H9 (cell line): ENCODE measurements around the gene DUT. TPM values are rescaled to one million over a fixed set of nuclear protein-coding genes. Genes with fewer than 3 reads are reported as not detected.

Experiments
- DNase-seq: peaks from one replicate; pipeline ENCODE4 v3.0.0-alpha.2; 2017
- H2AFZ ChIP-seq: one replicate; pipeline ENCODE4 v1.6.1; 2013; ENCODE audit warnings: mild to moderate bottlenecking, low read length, control low read depth, moderate library complexity
- H2AK5ac ChIP-seq: 2 replicates; pipeline ENCODE4 v1.6.1; 2013; ENCODE audit warnings: low read length, control low read depth, mixed read lengths; ENCODE audit not compliant: insufficient read length
- H2BK120ac ChIP-seq: one replicate; pipeline ENCODE4 v1.6.1; 2013; ENCODE audit warnings: low read depth, mild to moderate bottlenecking, low read length, control low read depth, inconsistent platforms; ENCODE audit not compliant: poor library complexity, severe bottlenecking
- H2BK12ac ChIP-seq: 2 replicates; pipeline ENCODE4 v1.6.1; 2013; ENCODE audit warnings: low read length, control low read depth, mixed read lengths, low read depth; ENCODE audit not compliant: insufficient read length
- H2BK15ac ChIP-seq: 2 replicates; pipeline ENCODE4 v1.6.1; 2013; ENCODE audit warnings: low read depth, low read length, control low read depth
- H2BK20ac ChIP-seq: one replicate; pipeline ENCODE4 v1.6.1; 2013; ENCODE audit warnings: low read depth, mild to moderate bottlenecking, low read length, control low read depth, inconsistent platforms; ENCODE audit not compliant: poor library complexity, severe bottlenecking
- H2BK5ac ChIP-seq: 2 replicates; pipeline ENCODE4 v1.6.1; 2013; ENCODE audit warnings: low read length, control low read depth, mixed read lengths; ENCODE audit not compliant: insufficient read length
- H3K14ac ChIP-seq: 2 replicates; pipeline ENCODE4 v1.6.1; 2013; ENCODE audit warnings: low read length, control low read depth; ENCODE audit not compliant: insufficient read depth
- H3K18ac ChIP-seq: 2 replicates; pipeline ENCODE4 v1.6.1; 2013; ENCODE audit warnings: low read depth, mild to moderate bottlenecking, mixed read lengths, low read length, control low read depth; ENCODE audit not compliant: insufficient read length
- H3K23ac ChIP-seq: 2 replicates; pipeline ENCODE4 v1.6.1; 2013; ENCODE audit warnings: low read length, control low read depth, mixed read lengths, low read depth; ENCODE audit not compliant: insufficient read length
- H3K23me2 ChIP-seq: 2 replicates; pipeline ENCODE4 v1.6.1; 2013; ENCODE audit warnings: low read depth, mild to moderate bottlenecking, mixed read lengths, low read length, control low read depth; ENCODE audit not compliant: insufficient read length, poor library complexity, severe bottlenecking
- H3K27ac ChIP-seq: 2 replicates; pipeline ENCODE4 v1.5.1; 2013; ENCODE audit warnings: low read length, control low read depth, mixed read lengths, low read depth; ENCODE audit not compliant: insufficient read length
- H3K27me3 ChIP-seq: 2 replicates; pipeline ENCODE4 v1.6.1; 2013; ENCODE audit warnings: low read length, control low read depth, inconsistent platforms; ENCODE audit not compliant: insufficient read depth
- H3K4ac ChIP-seq: 2 replicates; pipeline ENCODE4 v1.6.1; 2013; ENCODE audit warnings: low read depth, mild to moderate bottlenecking, control low read depth, inconsistent platforms, low read length, moderate library complexity
- H3K4me1 ChIP-seq: 2 replicates; pipeline ENCODE4 v1.6.1; 2013; ENCODE audit warnings: low read length, control low read depth, inconsistent platforms; ENCODE audit not compliant: insufficient read depth
- H3K4me2 ChIP-seq: 2 replicates; pipeline ENCODE4 v1.6.1; 2013; ENCODE audit warnings: low read length, control low read depth, mixed read lengths; ENCODE audit not compliant: insufficient read length, insufficient read depth
- H3K56ac ChIP-seq: 2 replicates; pipeline ENCODE4 v1.6.1; 2013; ENCODE audit warnings: low read depth, mild to moderate bottlenecking, mixed read lengths, low read length, control low read depth; ENCODE audit not compliant: insufficient read length
- H3K79me1 ChIP-seq: 2 replicates; pipeline ENCODE4 v1.6.1; 2013; ENCODE audit warnings: low read depth, mild to moderate bottlenecking, moderate library complexity, low read length, control low read depth, inconsistent platforms; ENCODE audit not compliant: insufficient read depth, poor library complexity, severe bottlenecking
- H3K79me2 ChIP-seq: 2 replicates; pipeline ENCODE4 v1.6.1; 2013; ENCODE audit warnings: low read length, control low read depth, inconsistent platforms; ENCODE audit not compliant: insufficient read depth
- H3K9ac ChIP-seq: 2 replicates; pipeline ENCODE4 v1.6.1; 2013; ENCODE audit warnings: low read length, control low read depth, mixed read lengths; ENCODE audit not compliant: insufficient read length; ENCODE audit errors: extremely low read depth
- H3K9me3 ChIP-seq: one replicate; pipeline ENCODE4 v1.6.1; 2013; ENCODE audit warnings: low read depth, low read length, inconsistent platforms; ENCODE audit not compliant: control insufficient read depth
- H3T11ph ChIP-seq: one replicate; pipeline ENCODE4 v1.6.1; 2013; ENCODE audit warnings: mild to moderate bottlenecking, low read length, control low read depth, inconsistent platforms
- H4K20me1 ChIP-seq: one replicate; pipeline ENCODE4 v1.6.1; 2013; ENCODE audit not compliant: control insufficient read depth, insufficient read length, insufficient read depth
- H4K5ac ChIP-seq: 2 replicates; pipeline ENCODE4 v1.6.1; 2013; ENCODE audit warnings: low read depth, mild to moderate bottlenecking, mixed read lengths, low read length, control low read depth; ENCODE audit not compliant: insufficient read length
- H4K8ac ChIP-seq: replicated peaks from 2 replicates; pipeline ENCODE4 v1.6.1; 2013; ENCODE audit warnings: low read length, control low read depth, mixed read lengths, low read depth; ENCODE audit not compliant: insufficient read length
- H4K91ac ChIP-seq: 2 replicates; pipeline ENCODE4 v1.6.1; 2013; ENCODE audit warnings: low read depth, mild to moderate bottlenecking, moderate library complexity, mixed read lengths, low read length, control low read depth; ENCODE audit not compliant: insufficient read length
- H3K27ac Mint-ChIP-seq, 3 experiments: 2 replicates in 2 of 3; 3 replicates in 1 of 3; pipeline ENCODE4 v1.8.0; 2020 to 2021; ENCODE audit warnings: mixed read lengths in 3 of 3, mild to moderate bottlenecking in 1 of 3, moderate library complexity in 1 of 3
- H3K27me3 Mint-ChIP-seq: 2 replicates; pipeline ENCODE4 v1.8.0; 2021; ENCODE audit warnings: low read depth, mild to moderate bottlenecking, moderate library complexity, mixed read lengths
- H3K36me3 Mint-ChIP-seq, 3 experiments: 2 replicates in 2 of 3; 3 replicates in 1 of 3; pipeline ENCODE4 v1.8.0; 2020 to 2021; ENCODE audit warnings: low read depth in 3 of 3, mixed read lengths in 3 of 3; ENCODE audit not compliant: insufficient read depth in 1 of 3
- H3K4me1 Mint-ChIP-seq, 2 experiments: 2 replicates each; pipeline ENCODE4 v1.8.0; 2020; ENCODE audit warnings: mixed read lengths in 2 of 2
- H3K4me3 Mint-ChIP-seq, 2 experiments: 2 replicates in 1 of 2; 3 replicates in 1 of 2; pipeline ENCODE4 v1.8.0; 2020 to 2021; ENCODE audit warnings: mild to moderate bottlenecking in 2 of 2, mixed read lengths in 2 of 2, moderate library complexity in 1 of 2
- H3K9me3 Mint-ChIP-seq, 2 experiments: 2 replicates in 1 of 2; 3 replicates in 1 of 2; pipeline ENCODE4 v1.8.0; 2020; ENCODE audit warnings: mild to moderate bottlenecking in 2 of 2, mixed read lengths in 2 of 2, moderate library complexity in 1 of 2
- CTCF ChIP-seq: fragments of 200-600 bp; sonication (generic); conservative IDR thresholded peaks from 3 replicates; pipeline ENCODE4 v1.8.0; 2021; ENCODE audit warnings: antibody characterized with exemption, mild to moderate bottlenecking
- WGBS: extraction: QIAGEN DNeasy Blood & Tissue Kit; methylation state at CpG from one replicate; pipeline ENCODE4 v1.1.7; 2013; ENCODE audit warnings: missing lambda C conversion rate, low lambda C conversion rate, mixed read lengths; ENCODE audit not compliant: insufficient read length; ENCODE audit errors: extremely low coverage; 5-methylcytosine and 5-hydroxymethylcytosine counted together
- total RNA-seq: library from RNA; stranded (reverse); gene quantifications from 2 replicates; pipeline ENCODE4 v1.2.1, GENCODE V29; 2021

The DUT gene
- total RNA-seq, 1 experiment from 2014 or later, result 137 TPM

GRCh38 chr15:48297668-48298067, 33.6 kb upstream of the DUT start:
- Mint-ChIP-seq H3K27ac (peak overlapping the region in 2 of 3 experiments; percentile 10 to 17; a peak in 1 of 7 replicates), H3K9me3 (no peaks in the 10 kb centered on the region), H3K4me1 (peaks cover 35 to 41% of the 10 kb centered on the region in 2 experiments), H3K4me3 (no peak overlapping the region), H3K27me3 (no peaks in the 10 kb centered on the region; the same call in 1 of the 2 replicates), H3K36me3 (no peaks in the 10 kb centered on the region)
- H2AK5ac ChIP-seq, result no peak overlapping the region
- no peak overlapping the region for H2BK20ac ChIP-seq
- no peak overlapping the region for H3T11ph ChIP-seq
- no peaks in the 10 kb centered on the region for H3K23me2 ChIP-seq
- no peak overlapping the region for H3K18ac ChIP-seq
- peaks cover 14% of the 10 kb centered on the region; the same call in 1 of the 2 replicates for H3K4me1 ChIP-seq
- peak; percentile 27; the same call in 1 of the 3 replicates for TF ChIP-seq CTCF
- no peaks in the 10 kb centered on the region for H3K9me3 ChIP-seq
- H3K14ac ChIP-seq, result no peak overlapping the region
- H3K56ac ChIP-seq, result no peak overlapping the region
- no peak overlapping the region for H2BK5ac ChIP-seq
- no peak overlapping the region for H4K5ac ChIP-seq
- H3K23ac ChIP-seq, result no peak overlapping the region
- no peaks in the 10 kb centered on the region for H3K79me2 ChIP-seq
- H4K8ac ChIP-seq, result no peak overlapping the region
- H2BK120ac ChIP-seq, result no peak overlapping the region
- no peaks in the 10 kb centered on the region for H3K27me3 ChIP-seq
- H3K27ac ChIP-seq, result no peak overlapping the region
- H3K79me1 ChIP-seq, result no peaks in the 10 kb centered on the region
- no peak overlapping the region for H2BK12ac ChIP-seq
- no peak overlapping the region for H2AFZ ChIP-seq
- H2BK15ac ChIP-seq, result no peak overlapping the region
- no peaks in the 10 kb centered on the region for H4K20me1 ChIP-seq
- H3K4me2 ChIP-seq, result no peak overlapping the region
- H4K91ac ChIP-seq, result no peak overlapping the region
- WGBS, result no CpG with 5 or more reads among the region's 2 CpGs
- H3K9ac ChIP-seq, result no peak overlapping the region
- H3K4ac ChIP-seq, result no peak overlapping the region
- DNase-seq, result no peak
